NCI-H2081 treated with DMSO at 0.1 percent for 48 hours (cell line): ENCODE data around the gene SAAL1.
"Not testable (repeated sequence)": the region's sequence is repeated elsewhere in the genome, so short reads cannot be mapped to it uniquely, and the experiment has no call there.

ENCODE experiments used
- DNase-seq: peaks from one replicate; lab custom pipeline; 2025; lab: John Stamatoyannopoulos, UW

SAAL1 gene, protein sequence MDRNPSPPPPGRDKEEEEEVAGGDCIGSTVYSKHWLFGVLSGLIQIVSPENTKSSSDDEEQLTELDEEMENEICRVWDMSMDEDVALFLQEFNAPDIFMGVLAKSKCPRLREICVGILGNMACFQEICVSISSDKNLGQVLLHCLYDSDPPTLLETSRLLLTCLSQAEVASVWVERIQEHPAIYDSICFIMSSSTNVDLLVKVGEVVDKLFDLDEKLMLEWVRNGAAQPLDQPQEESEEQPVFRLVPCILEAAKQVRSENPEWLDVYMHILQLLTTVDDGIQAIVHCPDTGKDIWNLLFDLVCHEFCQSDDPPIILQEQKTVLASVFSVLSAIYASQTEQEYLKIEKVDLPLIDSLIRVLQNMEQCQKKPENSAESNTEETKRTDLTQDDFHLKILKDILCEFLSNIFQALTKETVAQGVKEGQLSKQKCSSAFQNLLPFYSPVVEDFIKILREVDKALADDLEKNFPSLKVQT

DNA sequence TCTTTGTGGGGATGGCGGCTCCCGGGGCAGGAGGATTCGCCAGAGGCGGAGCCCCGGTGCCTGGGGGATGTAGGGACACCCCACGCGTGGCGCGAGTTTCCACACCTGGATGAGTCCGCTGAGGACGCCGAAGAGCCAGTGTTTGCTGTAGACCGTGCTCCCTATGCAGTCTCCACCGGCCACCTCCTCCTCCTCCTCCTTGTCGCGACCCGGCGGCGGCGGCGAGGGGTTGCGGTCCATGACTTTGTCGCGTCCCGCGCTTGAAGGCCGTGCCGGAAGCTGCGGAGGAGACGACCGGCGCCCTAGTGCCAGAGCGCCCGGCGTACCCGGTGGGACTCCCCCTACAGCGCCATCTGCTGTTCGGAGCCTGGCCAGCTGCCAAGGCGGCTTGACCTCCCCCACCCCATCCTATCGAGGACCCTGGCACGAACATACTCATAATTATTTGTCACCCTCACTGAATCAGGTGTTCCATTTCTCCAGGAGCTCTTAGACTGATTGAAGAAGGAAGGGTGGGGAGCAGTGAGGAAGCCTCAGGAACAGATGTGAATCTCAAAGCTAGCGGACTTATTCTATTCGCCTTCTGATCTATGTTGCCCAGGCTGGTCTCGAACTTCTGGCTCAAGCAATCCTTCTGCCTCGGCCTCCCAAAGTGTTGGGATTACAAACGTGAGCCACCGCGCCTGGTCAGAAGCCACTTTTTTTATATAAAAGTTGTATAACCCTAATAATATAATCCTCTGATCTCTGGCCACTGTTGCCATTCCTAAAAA lies at the start of gene SAAL1:
Gene SAAL1 (minus strand): TSS at position 281 of the 773 bp plus-strand sequence. CDS start 41 bp downstream, at position 240.
- peak; percentile 47 for DNase-seq

DNA sequence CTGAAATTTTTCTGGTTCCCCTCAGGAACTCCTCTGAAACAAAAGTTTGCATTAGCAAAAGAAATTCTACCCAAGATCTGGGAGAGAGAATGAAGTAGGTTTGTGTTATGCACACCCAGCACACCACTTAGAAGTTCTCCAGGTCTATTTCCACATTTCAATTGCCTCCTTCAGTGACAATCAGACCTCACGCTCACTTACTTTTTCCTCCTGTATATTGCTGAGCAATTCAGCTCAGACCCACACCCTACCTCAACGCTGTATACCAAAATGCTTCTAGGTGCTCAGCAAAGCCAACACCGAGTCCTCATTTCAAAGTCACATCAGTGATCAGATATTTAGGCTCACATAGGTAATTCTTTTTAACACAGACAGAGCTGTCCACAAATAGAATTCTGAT lies 45.7 kb upstream of the SAAL1 start:
- no peak for DNase-seq

DNA sequence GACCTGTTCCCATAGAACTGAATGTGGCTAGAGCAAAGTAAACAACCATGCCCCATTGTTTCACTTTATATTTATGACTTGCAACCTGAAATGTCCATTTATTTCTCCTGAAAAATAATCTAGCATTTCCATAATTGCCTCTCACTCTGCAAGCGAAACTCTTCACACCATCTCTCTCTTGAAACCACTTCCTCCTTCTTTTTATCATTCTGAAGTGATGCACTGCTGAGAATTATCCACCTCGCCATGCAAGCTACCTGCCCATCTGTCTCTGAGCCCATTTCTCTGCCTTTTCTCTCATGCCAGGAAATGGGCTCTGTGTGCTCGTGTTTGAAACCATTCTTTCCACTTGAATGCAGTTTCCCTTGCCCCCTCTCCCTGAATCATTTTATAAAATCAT lies 40.0 kb upstream of the SAAL1 start:
- DNase-seq: no peak

DNA sequence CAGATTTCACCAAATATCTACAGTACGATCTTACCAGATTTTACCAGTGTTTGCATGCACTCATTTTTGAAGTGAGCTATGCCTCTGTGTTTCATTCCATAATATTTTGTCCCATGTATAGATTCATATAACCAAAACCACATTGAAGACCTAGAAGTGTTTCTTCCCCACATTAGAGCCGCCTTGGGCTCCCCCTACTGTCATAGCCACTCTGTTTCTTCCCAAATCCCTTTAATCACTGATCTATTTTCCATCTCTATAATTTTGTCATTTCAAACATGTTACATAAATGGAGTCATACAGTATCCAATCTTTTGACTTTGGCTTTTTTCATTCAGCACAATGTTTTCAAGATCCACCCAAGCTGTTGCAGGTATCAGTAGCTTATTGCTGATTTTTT lies 39.1 kb upstream of the SAAL1 start:
- no peak for DNase-seq

DNA sequence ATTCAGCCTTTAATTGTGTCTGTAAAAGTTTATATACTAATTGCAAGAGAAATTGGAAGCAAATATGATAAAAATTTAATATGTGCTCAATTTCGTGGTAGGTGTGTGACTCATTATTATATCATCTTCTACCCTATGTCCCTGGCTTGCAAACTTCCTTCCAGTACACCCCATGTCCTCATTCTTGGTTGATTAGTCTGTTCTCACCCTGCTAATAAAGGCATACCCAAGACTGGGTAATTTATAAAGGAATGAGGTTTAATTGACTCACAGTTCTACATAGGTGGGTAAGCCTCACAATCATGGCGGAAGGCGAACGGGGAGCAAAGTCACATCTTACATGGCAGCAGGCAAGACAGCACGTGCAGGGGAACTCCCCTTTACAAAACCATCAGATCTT lies 38.4 kb upstream of the SAAL1 start:
- no peak for DNase-seq

DNA sequence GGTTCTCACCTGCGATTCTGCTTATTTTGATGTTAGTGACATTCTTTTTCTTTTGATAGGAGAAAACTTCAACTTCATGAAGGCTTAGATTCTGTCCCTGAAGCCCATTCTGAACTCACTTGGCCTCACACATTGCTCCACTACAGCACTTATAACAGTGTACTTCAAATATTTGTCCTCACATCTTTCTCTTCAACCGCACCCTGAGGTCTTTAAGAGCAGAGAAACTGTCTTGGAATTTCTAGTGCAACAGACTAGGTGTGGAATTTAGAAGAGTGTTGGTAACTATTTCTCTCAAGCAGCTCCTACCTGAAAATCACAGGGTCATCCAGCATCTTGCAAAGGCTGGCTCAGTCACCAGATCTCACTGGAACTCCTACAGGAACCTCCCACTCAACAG lies 34.3 kb upstream of the SAAL1 start:
- no peak for DNase-seq

DNA sequence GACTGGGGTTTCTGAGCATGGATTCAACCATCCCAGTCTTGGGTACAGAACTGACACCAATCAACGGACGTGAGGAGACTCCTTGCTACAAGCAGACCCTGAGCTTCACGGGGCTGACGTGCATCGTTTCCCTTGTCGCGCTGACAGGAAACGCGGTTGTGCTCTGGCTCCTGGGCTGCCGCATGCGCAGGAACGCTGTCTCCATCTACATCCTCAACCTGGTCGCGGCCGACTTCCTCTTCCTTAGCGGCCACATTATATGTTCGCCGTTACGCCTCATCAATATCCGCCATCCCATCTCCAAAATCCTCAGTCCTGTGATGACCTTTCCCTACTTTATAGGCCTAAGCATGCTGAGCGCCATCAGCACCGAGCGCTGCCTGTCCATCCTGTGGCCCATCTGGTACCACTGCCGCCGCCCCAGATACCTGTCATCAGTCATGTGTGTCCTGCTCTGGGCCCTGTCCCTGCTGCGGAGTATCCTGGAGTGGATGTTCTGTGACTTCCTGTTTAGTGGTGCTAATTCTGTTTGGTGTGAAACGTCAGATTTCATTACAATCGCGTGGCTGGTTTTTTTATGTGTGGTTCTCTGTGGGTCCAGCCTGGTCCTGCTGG lies 31.4 kb upstream of the SAAL1 start:
- no peak for DNase-seq

DNA sequence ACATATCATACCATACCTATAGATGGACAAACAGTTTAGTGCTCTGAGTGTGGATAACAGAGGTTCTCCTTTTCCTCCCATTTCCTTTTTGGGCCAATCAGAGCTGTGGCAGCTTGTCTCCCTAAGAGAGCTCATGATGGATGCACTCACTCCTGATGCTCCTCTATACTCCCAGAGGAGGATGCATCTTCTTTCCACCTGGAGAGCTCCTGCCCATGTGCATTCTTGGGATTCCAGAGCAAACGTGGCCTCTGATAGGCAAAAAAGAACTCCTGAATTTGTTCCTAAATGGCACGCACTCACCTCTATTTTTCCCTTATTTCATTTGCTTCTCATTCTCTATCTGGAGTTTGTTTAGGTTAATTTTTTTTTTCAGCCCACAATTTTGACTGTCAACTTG lies 29.4 kb upstream of the SAAL1 start:
- DNase-seq: no peak

DNA sequence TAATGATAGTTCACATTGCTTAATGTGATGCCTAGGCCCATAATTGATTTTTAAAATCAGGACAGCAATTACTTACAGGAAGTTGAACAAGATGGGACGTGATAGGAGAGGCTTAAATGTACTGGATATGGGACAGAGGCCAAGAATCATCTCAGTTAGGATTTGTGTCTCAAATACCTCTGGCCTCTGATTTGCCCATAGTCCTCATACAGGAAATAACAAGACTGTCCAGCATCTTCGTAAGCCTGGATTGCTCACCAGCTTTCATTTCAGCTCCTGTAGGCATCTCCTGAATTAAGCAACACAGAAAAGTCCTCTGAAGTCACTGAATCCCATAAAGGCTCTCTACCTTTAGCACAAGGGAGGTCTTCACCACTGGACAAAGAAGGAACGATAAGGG lies 26.5 kb upstream of the SAAL1 start, which contains the start of gene MRGPRX3:
Gene MRGPRX3 (plus strand): TSS at position 231 of the 400 bp plus-strand sequence. CDS start 4,632 bp downstream, outside the sequence.
- no peak for DNase-seq

DNA sequence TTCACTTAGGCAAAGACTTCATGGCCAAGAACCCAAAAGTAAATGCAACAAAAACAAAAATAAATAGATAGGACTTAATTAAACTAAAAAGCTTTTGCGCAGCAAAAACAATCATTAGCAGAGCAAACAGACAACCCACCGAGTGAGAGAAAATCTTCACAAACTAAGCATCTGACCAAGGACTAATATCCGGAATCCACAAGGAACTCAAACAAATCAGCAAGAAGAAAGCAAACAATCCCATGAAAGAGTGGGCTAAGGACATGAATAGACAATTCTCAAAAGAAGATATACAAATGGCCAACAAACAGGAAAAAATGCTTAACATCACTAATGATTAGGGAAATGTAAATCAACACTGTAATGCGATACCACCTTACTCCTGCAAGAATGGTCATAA lies 25.2 kb upstream of the SAAL1 start:
- not testable (repeated sequence) for DNase-seq

DNA sequence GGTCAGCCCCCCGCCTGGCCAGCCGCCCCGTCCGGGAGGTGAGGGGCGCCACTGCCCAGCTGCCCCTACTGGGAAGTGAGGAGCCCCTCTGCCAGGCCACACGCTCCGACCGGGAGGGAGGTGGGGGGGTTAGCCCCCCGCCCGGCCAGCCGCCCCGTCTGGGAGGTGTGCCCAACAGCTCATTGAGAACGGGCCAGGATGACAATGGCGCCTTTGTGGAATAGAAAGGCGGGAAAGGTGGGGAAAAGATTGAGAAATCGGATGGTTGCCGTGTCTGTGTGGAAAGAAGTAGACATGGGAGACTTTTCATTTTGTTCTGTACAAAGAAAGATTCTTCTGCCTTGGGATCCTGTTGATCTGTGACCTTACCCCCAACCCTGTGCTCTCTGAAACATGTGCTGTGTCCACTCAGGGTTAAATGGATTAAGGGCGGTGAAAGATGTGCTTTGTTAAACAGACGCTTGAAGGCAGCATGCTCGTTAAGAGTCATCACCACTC lies 15.5 kb upstream of the SAAL1 start:
- not testable (repeated sequence) for DNase-seq

DNA sequence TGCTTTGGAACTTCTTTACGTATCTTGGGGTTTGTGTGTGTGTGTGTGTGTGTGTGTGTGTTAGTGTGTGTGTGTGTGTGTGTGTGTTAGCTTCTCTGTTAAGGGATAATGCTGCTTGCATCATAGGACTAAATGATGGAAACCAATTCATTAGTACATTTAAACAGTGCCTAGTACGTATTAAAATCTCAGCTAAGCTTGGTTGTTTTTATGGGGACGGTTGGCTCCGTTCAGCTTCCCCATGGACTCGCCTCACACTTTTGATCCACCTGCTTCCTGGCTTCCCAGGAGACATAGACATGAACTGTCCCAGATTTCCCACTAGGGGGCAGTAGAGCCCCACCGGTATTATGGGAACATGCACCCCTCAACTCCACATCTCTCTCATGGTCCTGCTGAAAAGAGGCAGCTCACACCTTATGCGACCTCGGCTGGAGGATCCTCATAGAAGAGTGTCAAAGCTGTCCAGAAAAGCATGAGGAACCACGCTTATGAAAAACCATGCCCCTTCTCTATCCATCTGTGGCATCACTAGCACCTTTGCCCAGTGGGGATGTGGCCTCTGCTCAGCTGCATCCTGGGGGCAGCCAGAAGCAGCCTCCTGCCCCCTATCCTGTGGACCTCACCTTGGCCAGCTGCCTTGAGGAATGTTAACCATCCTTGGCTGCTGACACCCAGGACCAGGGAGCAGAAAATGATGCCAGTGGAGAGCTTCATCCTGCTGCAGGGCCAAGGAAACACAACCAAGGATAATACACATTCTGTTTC lies 9.7 kb upstream of the SAAL1 start:
- peak; percentile 40 for DNase-seq

DNA sequence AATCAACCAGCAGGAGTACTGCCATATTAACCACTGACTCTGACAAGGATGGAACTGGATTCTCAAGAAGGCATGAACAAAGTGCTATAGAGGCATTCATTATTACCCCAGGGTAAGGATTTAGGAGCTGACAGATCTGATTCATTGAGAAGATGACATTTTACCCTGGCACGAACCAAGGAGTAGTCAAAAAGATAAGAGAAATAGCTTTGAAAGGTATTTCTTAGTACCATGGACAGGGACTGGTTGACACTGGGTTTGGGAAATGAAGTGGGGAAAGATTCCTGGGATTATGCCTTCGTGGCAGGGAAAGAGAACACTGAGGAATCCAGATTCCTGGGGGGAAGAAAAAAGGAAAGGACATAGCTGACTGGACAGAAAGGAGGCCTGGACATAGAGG lies 5.1 kb upstream of the SAAL1 start:
- DNase-seq: no peak

DNA sequence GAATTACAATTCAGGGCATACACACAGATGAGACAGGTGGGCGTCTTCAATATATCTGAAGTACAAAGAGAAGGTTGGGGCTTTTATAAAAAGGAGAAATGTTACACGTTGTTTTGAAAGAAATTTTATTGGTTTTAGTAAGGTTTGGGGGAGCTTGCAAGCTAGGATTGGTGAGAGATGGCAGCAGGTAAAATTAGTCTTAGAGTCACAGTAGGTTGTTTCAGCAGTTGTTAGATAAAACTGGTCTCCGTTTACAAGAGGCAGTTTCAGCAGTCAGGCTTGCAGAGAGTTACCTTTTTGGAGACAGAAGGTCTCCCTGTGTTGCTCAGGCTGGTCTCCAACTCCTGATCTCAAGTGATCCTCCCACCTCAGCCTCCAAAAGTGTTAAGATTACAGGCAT lies 2.4 kb upstream of the SAAL1 start:
- no peak for DNase-seq

DNA sequence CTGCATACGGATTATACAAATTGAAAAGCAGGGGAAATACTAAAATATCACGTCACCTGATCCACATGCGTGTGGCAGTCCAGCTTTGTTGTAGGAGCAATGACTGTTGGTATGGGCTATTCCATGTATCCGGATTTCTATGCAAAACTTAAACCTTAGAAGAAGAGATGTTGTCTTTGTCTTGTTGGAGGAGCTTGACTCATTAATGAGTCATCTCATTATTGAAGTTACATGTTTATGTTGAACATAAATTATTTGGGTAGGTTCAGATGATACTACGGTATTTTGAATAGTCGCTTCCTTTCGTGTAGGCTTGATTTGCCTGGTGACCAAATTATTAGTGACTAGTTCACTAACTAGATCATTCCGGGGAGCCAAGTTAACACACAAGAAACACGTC lies 806 bp upstream of the SAAL1 start:
- no peak for DNase-seq

DNA sequence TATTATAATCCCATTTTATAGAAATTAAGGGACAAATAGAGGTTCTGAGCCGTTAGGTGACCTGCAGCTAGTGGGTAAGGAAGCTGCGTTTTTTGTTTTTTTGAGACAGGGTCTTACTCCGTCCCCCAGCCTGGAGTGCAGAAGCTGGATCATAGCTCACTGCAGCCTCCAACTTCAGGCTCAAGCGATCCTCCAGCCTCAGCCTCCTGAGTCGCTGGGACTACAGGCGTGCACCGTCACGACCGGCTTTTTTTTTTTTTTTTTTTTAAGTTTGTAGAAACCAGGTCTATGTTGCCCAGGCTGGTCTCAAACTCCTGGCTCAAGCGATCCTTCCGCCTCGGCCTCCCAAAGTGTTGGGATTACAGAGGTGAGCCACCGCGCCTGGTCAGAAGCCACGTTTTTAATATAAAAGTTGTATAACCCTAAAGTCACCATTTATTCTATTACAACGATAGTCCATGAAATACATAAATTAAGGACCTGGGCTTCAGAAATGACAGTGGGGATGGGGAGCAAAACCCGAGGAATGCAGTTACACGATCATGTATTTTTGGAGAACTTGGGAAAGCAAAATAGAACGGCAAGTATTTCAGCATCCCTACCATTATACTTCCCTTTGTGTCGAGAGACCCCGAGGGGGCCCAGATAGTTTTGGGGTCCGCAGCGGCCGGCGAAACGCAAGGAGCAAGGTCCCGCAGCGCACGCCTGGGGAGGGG lies 638 bp downstream of the SAAL1 start:
- no peak for DNase-seq

DNA sequence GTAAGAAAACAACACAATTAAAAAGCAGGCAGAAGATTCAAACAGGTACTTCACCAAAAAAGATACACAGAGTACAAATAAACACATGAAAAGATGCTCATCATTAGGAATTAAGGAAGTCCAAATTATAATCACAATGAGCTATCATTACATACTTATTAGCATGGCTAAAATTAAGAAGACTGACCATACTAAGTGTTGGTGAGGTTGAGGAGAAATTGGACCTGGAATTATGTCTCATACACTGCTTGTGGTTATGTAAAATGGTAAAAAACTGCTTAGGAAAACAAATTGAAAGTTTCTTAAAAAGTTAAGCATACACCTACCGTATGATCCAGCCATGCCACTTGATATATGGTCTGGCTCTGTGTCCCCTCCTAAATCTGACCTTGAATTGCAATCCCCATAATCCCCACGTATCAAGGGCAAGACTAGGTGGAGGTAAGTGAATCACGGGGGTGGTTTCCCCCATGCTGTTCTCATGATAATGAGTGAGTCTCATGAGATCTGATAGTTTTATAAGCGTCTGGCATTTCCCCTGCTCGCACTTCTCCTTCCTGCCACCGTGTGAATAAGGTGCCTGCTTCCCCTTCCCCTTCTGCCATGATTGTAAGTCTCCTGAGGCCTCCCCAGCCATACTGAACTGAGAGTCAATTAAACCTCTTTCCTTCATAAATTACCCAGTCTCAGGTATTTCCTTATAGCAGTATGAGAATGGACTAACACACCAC lies 4.8 kb downstream of the SAAL1 start:
- DNase-seq: no peak

DNA sequence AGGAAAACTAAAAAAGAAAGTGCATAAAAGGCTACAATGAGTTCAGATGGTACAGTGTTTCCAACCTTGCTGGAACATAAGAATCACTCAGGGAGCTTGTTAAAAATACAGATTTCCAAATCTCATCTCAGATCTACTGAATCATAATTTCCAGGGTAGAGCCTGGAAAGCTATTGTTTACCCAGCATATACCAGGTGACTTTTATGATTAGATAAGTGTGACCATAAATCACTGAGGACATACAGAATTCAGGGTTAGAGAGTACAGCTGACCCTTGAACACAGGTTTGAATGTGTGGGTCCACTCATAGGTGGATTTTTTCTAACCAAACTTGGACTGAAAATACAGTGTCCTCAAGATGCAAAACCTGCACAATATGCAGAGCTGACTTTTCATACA lies 11.9 kb downstream of the SAAL1 start:
- DNase-seq: no peak

DNA sequence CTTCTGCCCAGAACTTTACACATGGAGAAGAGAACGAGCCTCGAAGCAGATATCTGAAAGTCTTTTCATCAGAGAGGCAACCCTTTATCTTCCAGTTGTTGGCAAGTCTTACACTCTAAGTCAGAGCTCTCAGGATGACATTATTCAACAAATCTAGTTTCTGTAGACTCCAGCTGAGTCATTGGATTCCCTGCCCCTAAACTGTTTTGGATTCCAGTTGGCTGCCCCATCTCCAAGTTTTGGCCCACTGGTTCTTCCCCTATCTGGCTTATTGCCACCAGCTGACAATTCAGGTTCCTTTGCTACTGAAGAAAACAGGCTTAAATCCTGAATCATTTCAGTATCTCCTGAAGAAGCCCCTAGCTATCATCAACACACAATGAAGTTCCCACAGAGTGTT lies 14.2 kb downstream of the SAAL1 start:
- DNase-seq: no peak

DNA sequence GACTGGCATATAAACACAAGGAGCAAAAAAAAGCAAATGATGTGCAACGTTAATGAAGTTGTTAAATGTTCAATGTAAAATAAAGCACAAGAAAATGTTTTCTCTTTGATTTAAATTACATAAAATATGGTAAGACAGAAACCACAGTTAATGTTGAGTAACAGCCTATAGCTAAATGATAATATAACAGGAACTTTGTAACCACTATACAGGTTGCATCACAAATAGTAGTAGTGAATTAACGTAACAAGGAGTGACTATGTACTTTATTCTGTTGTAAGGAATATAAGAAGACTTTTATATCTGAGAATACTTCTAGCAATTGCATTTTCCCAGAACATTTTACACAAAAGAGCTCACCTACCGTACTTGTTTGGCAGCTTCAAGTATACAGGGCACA lies 16.9 kb downstream of the SAAL1 start:
- DNase-seq: no peak
